GM12878 (cell line): ENCODE data around the gene BTF3. TPM values are rescaled to one million over a fixed set of nuclear protein-coding genes. Genes with fewer than 3 reads are reported as not detected.
"Not testable (repeated sequence)": the region's sequence is repeated elsewhere in the genome, so short reads cannot be mapped to it uniquely, and the experiment has no call there.

Experiments used
- ATAC-seq: fragments of 200-7000 bp; cut with Tn5 transposase; 3 replicates; pipeline ENCODE4 v1.9.1; 2020; ENCODE audit warnings: mild to moderate bottlenecking, moderate library complexity
- BruUV-seq: library from RNA; stranded (reverse); fragments of 400-500 nt; replicated peaks from 2 replicates; lab custom pipeline; 2021; lab: Mats Ljungman, UMichigan
- CTCF ChIA-PET: fragments of 300-600 bp; sonication (Branson Sonifier 250); formaldehyde crosslinking; extraction: SDS; loops from one replicate; lab custom pipeline; 2021; ENCODE audit warnings: inconsistent platforms; lab: Yijun Ruan, JAX
- POLR2A ChIA-PET: fragments of 350-600 bp; formaldehyde crosslinking; extraction: SDS; loops from one replicate; lab custom pipeline; 2021; ENCODE audit warnings: inconsistent platforms; lab: Charles Lee
- RAD21 ChIA-PET: fragments of 300-600 bp; sonication (Branson Sonifier 250); formaldehyde crosslinking; loops from one replicate; lab custom pipeline; 2023; ENCODE audit warnings: antibody characterized with exemption; ENCODE audit not compliant: unreplicated experiment; lab: Charles Lee
- SMC1A ChIA-PET: fragments of 300-600 bp; sonication (Branson Sonifier 250); formaldehyde crosslinking; loops from one replicate; lab custom pipeline; 2023; ENCODE audit not compliant: unreplicated experiment, uncharacterized antibody; lab: Charles Lee
- DNase-seq: peaks from one replicate; pipeline ENCODE4 v3.0.0-alpha.2; 2011; ENCODE audit warnings: low read depth, low spot score
- FAIRE-seq: peaks from 3 replicates; lab custom pipeline; 2011; peaks lifted over from hg19 to GRCh38; lab: Jason Lieb, UNC
- H2AFZ ChIP-seq: 2 replicates; pipeline ENCODE4 v1.6.0; 2011; ENCODE audit warnings: low read depth, low read length, control low read depth; ENCODE audit not compliant: control insufficient read depth
- H3K27ac ChIP-seq: 2 replicates; pipeline ENCODE4 v1.5.1; 2011; ENCODE audit warnings: control low read depth; ENCODE audit not compliant: control insufficient read depth, insufficient read depth
- H3K27me3 ChIP-seq, 2 experiments: replicated peaks in 1 of 2; 2 replicates each; pipeline versions ENCODE4 v1.6.0 to v1.6.1; 2011; ENCODE audit warnings: low read length in 1 of 2; ENCODE audit not compliant: control insufficient read depth in 2 of 2, insufficient read depth in 2 of 2
- H3K36me3 ChIP-seq, 2 experiments: 2 replicates each; pipeline ENCODE4 v1.5.1; 2011; ENCODE audit warnings: low read length in 1 of 2; ENCODE audit not compliant: control insufficient read depth in 2 of 2, insufficient read depth in 2 of 2
- H3K4me1 ChIP-seq: 2 replicates; pipeline ENCODE4 v1.6.1; 2011; ENCODE audit warnings: mild to moderate bottlenecking, low read length, moderate library complexity, mixed read lengths; ENCODE audit not compliant: control insufficient read depth, insufficient read depth
- H3K4me2 ChIP-seq: 2 replicates; pipeline ENCODE4 v1.6.0; 2011; ENCODE audit warnings: control low read depth; ENCODE audit not compliant: control insufficient read depth, insufficient read depth
- H3K4me3 ChIP-seq: fragments of 200-600 bp; sonication (generic); 2 replicates; pipeline ENCODE4 v1.5.1; 2016
- H3K79me2 ChIP-seq: 2 replicates; pipeline ENCODE4 v1.6.0; 2011; ENCODE audit warnings: low read length; ENCODE audit not compliant: control insufficient read depth, insufficient read depth
- H3K9ac ChIP-seq: 2 replicates; pipeline ENCODE4 v1.8.0; 2011; ENCODE audit warnings: low read length, control low read depth, mixed read lengths; ENCODE audit not compliant: control insufficient read depth, insufficient read depth
- H3K9me3 ChIP-seq: replicated peaks from 3 replicates; pipeline ENCODE4 v1.5.1; 2011; ENCODE audit warnings: mild to moderate bottlenecking, low read length; ENCODE audit not compliant: control insufficient read depth, insufficient read depth
- H4K20me1 ChIP-seq: 2 replicates; pipeline ENCODE4 v1.6.0; 2011; ENCODE audit not compliant: control insufficient read depth, insufficient read depth
- WGBS: methylation state at CpG from one replicate; pipeline ENCODE4 v1.1.6; 2016; ENCODE audit warnings: low lambda C conversion rate; ENCODE audit not compliant: insufficient replicate concordance, insufficient coverage; ENCODE audit errors: missing lambda C conversion rate; 5-methylcytosine and 5-hydroxymethylcytosine counted together
- in situ Hi-C: fragments of 300-500 bp; cut with MboI; formaldehyde crosslinking; loops from 9 replicates; pipeline ENCODE4 v1.14.3; 2018; ENCODE audit warnings: mixed read lengths
- intact Hi-C: fragments of 100-400 bp; cut with micrococcal nuclease; formaldehyde crosslinking; loops from one replicate; pipeline ENCODE4 v1.14.2; 2022; ENCODE audit not compliant: unreplicated experiment
- polyA plus RNA-seq, 11 experiments: library from polyadenylated mRNA; depleted of rRNA in 4 of 11; unstranded in 6 of 11; stranded (reverse) in 5 of 11; fragments of >200 nt; fragmentation: Nextera tagmentation in 4 of 11; fragmentation: Illumina TruSeq in 1 of 11; extraction: Ambion mirVana in 4 of 11; extraction: Trizol in 1 of 11; gene quantifications; 1 replicate in 1 of 11; 2 replicates in 10 of 11; pipeline versions ENCODE4 v1.2.1 to v1.2.3, GENCODE V29; 2011 to 2016; ENCODE audit warnings: inconsistent platforms in 2 of 11, missing spikeins in 2 of 11, low read depth in 1 of 11
- total RNA-seq, 4 experiments: library from RNA; depleted of rRNA in 3 of 4; stranded (reverse); fragments of >200 nt in 3 of 4; fragmentation: Illumina TruSeq in 1 of 4; extraction: Trizol in 1 of 4; gene quantifications; 2 replicates each; pipeline versions ENCODE4 v1.2.1 to v1.2.3, GENCODE V29; 2013 to 2021
- TF ChIP-seq, protein P1 (sequence below): fragments of 450-650 bp; IDR thresholded peaks from 2 replicates; pipeline ENCODE4 v1.6.1; 2017; ENCODE audit warnings: mild to moderate bottlenecking, moderate library complexity

The BTF3 gene
- total and polyA plus RNA-seq, 10 of the 15 experiments (the other 5 are each of a cell fraction or from before 2014, with no cell fraction given), result 492 to 1,650 (median 904) TPM

- Histone ChIP-seq H2AFZ (no peak overlapping the region), H4K20me1 (no peaks in the 10 kb centered on the region), H3K27ac (no peak overlapping the region)
- no peak for FAIRE-seq
- TF ChIP-seq, protein P1, sequence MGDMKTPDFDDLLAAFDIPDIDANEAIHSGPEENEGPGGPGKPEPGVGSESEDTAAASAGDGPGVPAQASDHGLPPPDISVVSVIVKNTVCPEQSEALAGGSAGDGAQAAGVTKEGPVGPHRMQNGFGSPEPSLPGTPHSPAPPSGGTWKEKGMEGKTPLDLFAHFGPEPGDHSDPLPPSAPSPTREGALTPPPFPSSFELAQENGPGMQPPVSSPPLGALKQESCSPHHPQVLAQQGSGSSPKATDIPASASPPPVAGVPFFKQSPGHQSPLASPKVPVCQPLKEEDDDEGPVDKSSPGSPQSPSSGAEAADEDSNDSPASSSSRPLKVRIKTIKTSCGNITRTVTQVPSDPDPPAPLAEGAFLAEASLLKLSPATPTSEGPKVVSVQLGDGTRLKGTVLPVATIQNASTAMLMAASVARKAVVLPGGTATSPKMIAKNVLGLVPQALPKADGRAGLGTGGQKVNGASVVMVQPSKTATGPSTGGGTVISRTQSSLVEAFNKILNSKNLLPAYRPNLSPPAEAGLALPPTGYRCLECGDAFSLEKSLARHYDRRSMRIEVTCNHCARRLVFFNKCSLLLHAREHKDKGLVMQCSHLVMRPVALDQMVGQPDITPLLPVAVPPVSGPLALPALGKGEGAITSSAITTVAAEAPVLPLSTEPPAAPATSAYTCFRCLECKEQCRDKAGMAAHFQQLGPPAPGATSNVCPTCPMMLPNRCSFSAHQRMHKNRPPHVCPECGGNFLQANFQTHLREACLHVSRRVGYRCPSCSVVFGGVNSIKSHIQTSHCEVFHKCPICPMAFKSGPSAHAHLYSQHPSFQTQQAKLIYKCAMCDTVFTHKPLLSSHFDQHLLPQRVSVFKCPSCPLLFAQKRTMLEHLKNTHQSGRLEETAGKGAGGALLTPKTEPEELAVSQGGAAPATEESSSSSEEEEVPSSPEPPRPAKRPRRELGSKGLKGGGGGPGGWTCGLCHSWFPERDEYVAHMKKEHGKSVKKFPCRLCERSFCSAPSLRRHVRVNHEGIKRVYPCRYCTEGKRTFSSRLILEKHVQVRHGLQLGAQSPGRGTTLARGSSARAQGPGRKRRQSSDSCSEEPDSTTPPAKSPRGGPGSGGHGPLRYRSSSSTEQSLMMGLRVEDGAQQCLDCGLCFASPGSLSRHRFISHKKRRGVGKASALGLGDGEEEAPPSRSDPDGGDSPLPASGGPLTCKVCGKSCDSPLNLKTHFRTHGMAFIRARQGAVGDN, result no peak
- TF ChIP-seq, all 136 proteins: peak for 0
- WGBS, result 31% methylated on average over 7 of the region's 7 CpGs
- no peak for ATAC-seq
- in situ Hi-C loops, result no loop called here
- no peak for DNase-seq
- Histone ChIP-seq H3K27me3 (peaks cover 0 to 4% of the 10 kb centered on the region in 2 experiments; a peak in 1 of 4 replicates), H3K36me3 (no peaks in the 10 kb centered on the region), H3K9ac (no peak overlapping the region), H3K4me3 (no peak overlapping the region), H3K79me2 (no peaks in the 10 kb centered on the region), H3K4me2 (no peak overlapping the region), H3K9me3 (no peaks in the 10 kb centered on the region), H3K4me1 (no peaks in the 10 kb centered on the region)
- ChIA-PET SMC1A (interaction anchor here (0.7 kb wide), 1 partner anchor 99 kb away, joined by 3 read pairs; no protein-coding TSS in a partner anchor), POLR2A (no interaction called here), CTCF (interaction anchor here (0.7 to 1.0 kb wide), 2 partner anchors 9 to 369 kb away, joined by 3 to 9 read pairs; no protein-coding TSS in a partner anchor), RAD21 (no interaction called here)
- BruUV-seq, result no TSS peak
- intact Hi-C loops, result no loop called here
Observed at GRCh38 chr5:73464016-73464745, 34.1 kb upstream of the BTF3 start.

- RAD21 ChIA-PET, H3K36me3 ChIP-seq, H3K79me2 ChIP-seq, DNase-seq, H3K9me3 ChIP-seq, H3K9ac ChIP-seq, intact Hi-C loops, in situ Hi-C loops, H3K4me1 ChIP-seq, H3K4me3 ChIP-seq, FAIRE-seq, H4K20me1 ChIP-seq, ATAC-seq, H3K27ac ChIP-seq, BruUV-seq, H3K27me3 ChIP-seq, CTCF ChIA-PET, POLR2A ChIA-PET, H2AFZ ChIP-seq, H3K4me2 ChIP-seq, SMC1A ChIA-PET: not testable (repeated sequence)
- 62% methylated on average over 3 of the region's 3 CpGs for WGBS
Observed at GRCh38 chr5:73468638-73469037, 29.6 kb upstream of the BTF3 start.
